Measurements from ENCODE around the gene TARS2.

The TARS2 gene

DNA sequence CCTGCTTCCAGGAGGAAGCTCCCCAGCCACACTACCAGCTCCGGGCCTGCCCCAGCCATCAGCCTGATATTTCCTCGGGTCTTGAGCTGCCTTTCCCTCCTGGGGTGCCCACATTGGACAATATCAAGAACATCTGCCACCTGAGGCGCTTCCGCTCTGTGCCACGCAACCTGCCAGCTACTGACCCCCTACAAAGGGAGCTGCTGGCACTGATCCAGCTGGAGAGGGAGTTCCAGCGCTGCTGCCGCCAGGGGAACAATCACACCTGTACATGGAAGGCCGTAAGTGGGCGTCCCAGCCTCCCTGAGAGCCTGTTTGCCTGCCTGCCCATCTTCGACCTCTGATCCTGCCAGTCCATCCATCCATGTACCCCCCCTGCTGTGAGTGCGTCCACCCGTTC is 24.3 kb downstream of the TARS2 start:
- no peak for DNase-seq

DNA sequence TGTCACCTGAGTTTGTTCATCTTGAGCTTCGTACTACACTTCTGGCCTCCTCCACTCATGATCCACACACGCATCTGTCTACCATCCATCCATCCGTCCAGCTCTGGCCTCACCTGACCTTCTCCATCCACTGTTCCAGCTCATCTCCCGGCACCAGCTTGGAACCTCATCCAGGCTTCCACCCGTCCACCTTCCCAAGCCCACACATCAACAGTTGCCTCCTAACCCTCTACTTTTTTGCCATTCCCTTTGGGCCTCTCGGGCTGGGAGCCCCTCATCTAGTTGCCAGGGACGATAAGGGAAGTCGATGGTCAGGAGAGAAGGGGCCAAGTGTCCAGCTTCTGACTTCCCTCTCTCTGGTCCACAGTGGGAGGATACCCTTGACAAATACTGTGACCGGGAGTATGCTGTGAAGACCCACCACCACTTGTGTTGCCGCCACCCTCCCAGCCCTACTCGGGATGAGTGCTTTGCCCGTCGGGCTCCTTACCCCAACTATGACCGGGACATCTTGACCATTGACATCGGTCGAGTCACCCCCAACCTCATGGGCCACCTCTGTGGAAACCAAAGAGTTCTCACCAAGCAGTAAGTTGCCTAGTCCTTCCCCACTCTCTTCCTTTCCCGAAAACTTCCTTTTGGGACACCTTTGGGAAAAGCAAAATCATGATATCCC is 24.9 kb downstream of the TARS2 start:
- DNase-seq = no peak

DNA sequence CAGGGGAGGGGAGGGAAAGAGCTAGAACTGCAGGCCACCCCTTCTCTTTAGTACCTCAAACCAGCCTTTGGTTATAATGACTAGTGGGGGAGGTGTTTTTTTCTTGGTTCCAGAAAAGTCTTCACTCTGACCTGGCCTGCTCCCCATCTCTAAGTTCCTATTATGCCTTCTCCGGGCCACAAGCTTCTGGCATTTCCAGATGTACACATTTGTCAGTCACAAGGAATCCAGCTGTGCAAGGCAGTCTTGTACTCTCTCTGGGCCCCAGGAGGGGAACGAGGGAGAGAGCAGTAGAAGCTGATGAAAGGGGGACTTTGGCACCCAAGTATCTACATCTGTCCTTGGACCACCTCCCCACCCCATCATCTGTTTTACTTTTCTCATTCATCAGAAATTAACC is 25.6 kb downstream of the TARS2 start:
- DNase-seq = no peak

DNA sequence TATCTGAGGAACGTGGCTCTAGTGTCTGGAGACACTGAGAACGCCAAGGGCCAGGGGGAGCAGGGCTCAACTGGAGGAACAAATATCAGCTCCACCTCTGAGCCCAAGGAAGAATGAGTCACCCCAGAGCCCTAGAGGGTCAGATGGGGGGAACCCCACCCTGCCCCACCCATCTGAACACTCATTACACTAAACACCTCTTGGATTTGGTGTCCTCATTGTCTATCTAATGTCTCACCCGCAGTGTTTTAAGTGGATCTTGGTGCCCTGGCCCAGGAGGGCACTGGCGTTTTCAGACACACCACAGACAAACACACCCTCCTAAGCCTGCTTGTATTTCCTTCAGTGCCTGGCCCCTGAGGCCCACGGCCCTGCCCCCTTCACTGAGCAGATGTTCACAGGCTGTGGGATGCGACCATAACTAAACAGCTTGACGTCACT is 26.2 kb downstream of the TARS2 start:
- DNase-seq = no peak

DNA sequence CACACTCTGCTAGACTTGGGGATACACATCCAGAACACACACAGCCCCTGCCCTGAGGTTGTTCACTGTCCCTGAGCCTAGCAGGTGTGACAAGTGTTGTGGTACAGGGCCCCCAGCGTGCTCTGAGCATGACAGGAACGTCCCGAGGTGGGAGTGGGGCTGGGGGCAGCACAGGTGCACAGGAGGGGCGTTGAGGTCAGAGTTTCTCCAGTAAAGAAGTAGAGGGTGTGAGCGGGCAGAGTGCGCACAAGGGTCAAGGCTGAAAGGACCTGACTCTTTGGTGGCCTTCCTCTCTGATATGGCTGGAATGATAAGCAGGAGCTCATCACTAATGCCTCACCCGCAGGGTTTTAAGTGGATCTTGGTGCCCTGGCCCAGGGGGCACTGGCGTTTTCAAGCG is 27.0 kb downstream of the TARS2 start:
- DNase-seq = no peak

DNA sequence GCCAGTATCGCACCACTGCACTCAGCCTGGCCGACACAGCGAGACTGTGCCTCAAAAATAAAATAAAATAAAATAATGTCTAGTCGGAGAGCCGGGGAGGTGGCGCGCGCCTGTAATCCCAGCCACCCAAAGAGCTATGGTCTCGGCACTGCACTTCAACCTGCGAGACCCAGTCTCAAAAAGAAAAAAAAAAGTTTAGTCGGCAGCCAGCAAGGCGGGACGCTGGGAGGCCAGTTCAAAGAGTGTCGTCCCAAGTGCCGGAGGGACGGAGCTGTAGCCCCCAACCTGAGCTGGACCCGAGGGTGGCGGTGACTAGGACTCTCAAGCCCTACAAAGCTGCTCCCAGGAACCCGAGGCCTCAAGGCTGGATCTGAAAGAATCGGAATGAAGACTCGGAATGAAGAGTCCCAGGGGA is 27.7 kb downstream of the TARS2 start:
- DNase-seq = no peak

DNA sequence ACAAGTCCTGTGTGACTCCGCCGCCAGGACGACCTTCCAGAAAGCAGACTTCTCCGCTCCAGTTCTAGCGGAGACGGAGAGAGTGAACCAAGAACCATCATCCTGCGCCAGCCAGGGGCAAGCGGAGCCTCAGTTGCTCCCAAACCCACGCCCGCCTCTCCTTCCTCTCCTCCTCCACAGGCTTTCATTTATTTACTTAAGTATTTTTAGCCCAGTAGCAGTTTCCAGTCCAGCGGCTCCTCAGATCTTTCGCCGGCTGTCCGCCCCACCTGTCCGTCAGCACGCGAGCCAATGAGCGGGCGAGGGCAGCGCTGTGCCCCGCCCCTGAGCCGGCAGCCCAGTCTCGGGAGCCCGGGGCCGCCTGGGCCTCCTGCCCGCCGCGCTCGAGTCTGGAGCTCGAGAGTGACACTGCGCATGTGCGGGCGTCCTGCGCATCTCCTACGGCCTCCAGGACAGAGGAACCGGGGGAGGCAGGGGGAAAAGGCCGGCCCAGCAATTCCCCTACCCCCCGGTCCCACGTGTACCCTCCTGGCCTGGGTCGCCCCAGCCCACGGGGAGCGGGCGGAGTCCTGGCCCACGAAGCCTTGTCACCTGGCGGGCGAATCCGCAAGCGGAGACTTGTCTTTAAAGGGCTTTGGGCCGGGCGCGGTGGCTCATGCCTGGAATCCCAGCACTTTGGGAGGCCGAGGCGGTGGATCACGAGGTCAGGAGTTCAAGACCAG is 28.3 kb downstream of the TARS2 start, which contains the start of gene FALEC:
TSS of gene FALEC (plus strand) at position 425 of the 722 bp plus-strand sequence.
- DNase-seq = peak; percentile 74 to 80 (median 78)

DNA sequence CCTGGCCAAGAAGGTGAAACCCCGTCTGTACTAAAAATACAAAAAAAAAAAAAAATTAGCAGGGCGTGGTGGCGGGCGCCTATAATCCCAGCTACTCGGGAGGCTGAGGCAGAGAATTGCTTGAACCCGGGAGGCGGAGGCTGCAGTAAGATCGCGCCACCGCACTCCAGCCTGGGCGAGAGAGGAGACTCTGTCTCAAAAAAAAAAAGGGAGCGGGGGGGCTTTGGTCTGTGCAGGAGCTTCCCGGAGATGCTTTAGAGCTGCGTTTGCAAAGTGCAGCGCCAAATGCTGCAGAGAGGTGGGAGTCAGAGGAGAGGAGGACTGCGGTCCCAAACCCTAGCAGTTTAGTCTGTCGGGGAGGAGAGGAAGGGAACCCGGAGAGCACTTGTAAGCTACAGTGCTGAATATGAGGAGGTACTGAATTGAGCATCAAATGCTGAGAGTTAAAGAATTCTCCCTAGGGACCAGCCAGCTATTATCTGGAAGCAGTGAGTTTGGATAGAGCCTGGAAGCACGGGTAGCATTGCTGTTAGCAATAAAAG is 28.9 kb downstream of the TARS2 start:
- DNase-seq = no peak

DNA sequence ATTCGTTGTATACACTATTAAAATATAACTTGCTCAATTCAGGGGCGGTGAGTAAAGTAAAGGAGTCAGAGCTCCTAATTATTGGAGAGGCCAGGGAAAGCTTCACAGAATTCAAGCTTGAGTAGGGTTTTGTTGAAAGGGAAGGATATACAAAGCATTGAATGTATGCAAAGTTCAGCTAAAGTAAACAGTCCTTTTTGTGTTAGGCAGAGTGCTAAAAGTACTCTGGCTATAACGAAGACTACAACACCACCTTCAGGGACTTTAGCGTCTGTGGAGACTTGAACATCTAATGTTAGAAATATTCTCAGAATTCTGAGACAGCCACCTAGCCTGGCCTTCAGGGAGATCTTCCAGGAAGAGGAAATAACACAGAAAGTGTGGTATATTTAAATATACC is 29.4 kb downstream of the TARS2 start:
- DNase-seq = no peak

DNA sequence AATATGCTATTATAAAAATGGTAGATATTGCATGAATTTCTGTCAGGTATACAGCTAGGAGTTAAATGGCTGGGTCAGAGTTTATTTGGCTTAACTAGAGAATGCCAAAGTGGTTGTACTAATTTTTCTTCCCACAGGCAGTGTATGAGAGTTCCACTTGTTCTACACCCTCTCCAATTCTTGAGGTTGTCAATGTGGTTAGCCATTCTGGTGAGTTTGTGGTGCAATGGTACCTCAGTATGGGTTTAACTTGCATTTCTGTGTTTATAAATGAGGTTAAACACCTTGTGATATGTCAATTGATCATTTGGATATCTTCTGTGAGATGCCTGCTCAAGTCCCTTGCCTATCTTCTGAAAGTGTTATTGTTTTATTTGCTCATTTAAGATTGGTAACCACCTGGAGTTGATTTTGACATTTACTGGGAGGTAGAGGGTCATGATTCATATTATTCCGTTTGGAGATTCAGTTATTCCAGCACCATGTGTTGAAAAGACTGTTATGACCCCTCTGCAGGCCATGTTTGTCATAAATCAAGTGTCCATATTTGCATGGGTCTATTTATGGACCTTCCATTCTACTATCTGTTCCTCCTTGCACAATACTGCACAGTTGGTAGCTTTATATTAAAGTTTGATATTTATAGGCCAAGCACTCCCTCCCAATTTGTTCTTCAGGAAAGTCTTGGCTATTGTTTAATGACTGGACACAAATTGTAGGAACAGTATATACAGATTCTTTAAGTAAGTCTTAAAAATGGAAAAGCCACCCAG is 34.2 kb downstream of the TARS2 start:
- no peak for DNase-seq

DNA sequence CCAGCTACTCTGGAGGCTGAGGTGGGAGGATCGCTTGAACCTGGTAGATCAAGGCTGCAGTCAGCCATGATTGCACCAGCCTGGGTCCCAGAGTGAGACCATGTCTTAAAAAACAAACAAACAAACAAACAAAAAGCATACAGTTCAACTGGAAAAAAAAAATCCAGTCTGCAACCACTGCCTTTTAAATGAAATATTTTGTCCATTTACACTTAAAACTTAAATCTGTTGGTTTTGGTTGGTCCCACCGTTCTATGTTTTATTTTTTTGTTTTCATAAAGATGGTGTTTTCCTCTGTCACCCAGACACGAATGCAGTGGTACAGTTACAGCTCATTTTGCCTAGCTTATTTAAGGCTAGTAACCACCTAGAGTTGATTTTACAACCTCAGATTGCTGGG is 38.1 kb downstream of the TARS2 start:
- DNase-seq = no peak

DNA sequence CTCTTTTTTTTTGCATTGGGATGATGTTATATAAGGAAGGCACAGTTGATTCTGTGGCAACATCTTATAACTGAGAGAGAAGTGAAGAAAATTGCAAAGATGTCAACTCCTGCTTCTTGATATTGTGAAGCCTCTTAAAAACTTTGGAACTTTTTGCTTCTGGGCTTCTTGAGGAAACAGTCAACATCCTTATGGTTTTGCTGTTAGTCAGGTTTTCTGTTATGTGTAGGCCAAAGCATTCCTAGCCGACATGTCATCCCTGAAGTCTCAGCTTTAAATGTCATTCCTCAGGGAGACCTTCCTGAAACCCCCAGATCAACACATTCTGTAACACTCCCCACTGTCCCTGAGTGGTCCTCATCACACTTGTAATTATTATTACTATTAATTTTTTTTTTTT is 41.0 kb downstream of the TARS2 start:
- no peak for DNase-seq

DNA sequence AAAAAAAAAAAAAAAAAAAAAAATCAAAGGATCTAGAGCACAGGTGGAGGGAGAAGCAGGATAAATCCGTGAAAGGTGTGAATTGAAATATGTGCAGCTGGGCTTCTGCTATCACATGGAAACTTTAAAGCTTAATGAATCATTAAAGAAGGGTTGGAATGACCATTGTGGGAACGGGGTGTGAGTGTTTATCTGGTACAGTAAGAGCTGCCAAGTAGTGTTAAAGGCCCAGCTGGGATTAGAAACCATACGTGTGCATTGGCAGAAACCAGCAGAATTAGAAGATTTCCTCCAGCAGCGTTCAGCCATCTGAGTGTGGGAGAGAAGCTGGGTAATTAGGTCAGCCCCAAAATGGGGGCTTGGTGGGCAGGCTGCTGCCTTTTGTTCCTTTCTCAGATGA is 41.8 kb downstream of the TARS2 start:
- no peak for DNase-seq

DNA sequence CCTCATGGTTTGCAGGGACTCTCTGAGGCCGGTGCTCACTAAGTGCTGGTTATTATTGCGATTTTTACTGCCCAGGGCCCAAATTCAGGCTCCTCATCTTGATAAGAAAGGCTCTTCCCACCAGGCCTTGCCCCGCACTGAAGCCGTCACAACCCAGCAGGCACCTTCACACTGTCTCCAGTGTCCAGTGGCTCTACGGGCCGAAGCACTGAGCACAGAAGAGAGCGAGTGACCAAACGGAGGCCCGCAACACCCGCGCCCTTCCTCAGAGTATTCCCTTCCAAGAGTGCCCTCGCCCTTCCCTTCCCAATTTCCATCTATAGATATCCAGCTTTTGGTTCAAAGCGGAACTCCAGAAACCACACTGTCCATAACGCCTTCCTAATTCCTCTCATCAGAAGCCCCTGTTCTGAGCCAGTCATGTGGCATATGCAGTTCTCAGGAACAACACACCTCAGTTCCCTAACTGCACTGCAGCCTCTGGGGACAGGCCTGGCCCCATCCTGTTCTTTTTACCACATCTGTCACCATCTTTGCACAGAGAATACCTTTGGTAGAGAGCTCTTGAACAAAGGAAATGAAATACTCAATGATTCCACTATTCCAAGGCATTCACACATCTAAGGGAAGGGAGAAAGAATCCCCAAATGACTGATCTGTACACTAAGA is 43.4 kb downstream of the TARS2 start:
- no peak for DNase-seq

DNA sequence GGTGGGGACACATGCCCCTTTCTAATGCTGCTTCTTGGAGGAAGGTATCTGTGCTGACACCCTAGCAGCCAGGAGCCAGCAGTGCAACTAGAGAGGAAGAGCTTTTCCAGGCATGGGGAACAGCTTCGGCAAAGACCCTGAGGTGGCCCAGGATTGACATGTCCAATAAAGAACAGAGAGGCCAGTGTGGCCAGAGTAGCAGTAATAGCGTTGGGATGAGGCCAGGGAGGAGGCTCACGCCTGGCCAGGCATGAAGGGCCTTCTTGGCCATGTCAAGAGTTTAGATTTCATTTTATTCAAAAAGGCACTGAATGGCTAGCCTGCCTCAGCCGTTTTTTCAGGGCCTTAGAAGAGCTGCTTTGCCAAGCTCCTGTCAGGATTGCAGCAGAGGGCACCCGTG is 45.6 kb downstream of the TARS2 start:
- no peak for DNase-seq

DNA sequence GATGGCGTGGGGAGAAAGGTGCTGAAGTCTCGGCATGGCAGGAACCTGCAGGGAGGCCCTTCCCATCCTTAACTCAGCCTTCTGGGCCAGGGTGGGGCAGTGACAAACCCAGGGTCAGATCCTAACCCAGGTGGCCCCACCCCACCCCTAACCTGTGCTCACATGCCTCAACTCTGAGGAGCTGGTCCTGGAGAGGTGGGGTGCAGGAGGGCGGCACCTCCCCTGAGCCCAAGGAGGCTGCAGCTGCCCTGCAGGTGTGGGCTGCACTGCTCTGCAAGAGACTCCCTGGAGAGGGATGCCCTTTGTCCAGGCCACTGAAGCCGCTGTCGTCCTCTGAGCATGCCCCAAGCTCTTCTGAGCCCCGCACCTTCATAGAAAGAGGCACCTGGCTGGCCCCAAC is 46.8 kb downstream of the TARS2 start:
- no peak for DNase-seq

DNA sequence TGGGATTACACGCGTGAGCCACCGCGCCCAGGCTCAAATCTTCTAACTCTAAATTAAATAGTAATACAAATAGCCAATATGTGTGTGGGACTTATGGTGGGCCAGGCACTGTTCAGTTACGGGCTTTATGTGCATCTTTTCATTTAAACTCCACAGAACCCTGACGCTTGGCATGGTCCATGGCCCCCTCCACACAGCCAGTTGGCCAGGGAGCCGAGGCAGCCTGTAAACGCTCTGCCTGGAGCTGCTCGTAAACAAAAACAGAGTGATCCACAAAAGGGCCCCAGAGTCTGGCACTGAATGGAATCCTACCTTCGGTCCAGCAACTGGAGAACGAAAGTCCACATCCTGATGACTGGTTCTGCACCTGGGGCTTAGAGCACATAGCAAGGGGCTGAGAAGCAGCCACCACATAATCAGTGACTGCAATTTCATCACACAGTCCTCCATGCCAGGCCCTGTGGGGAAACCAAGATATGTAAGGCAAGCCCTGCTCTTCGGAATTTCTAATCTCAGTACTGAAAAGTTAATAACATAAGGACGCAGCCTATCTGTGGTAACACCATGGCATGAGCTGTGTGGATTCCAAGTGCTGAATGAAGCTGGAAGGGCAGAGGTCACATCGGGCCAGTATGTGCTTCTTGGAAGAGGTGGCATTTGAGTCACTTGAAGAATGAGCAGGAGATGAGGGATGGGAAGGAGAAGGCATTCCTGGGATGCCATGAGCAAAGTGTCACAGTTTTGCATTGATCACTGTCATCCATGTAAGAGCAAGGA is 48.5 kb downstream of the TARS2 start:
- no peak for DNase-seq

DNA sequence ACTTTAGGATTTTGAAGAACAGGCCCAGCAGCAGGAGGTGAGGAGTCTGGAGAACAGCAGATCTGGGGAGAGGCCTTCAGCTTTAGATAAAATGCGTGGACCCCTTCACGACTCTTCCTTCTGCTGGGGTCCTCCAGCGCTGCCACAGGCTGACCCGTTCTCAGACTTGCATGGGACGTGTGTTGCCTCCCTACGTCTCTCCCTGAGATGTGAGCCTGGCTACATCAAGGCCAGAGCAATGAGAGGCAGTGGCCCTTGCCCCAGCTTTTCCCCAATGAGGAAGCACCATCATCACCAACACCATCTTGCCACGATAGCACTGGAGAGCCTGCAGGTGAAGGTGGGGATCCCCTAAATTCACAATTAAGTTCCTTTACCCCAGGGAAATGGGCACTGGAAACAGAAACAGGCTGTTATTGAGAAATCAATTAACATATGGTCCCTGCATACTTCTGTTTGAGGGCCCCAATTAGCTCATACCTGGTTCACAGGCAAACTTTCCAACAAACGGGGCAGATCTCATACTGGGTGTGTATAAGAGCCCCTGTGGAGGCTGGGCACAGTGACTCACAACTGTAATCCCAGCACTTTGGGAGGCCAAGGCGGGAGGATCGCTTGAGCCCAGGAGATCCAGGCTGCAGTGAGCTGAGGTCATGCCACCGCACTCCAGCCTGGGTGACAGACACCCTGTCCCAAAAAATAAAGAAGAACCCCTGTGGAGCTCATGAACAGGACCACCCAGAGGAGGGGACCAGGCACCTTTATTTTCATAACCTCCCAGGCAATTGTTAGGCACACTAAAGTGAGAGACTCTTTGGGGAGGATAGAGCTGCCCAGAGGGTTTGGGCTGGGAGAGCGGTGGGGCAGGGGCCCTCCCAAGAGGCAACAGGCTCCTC is 49.9 kb downstream of the TARS2 start:
- no peak for DNase-seq

DNA sequence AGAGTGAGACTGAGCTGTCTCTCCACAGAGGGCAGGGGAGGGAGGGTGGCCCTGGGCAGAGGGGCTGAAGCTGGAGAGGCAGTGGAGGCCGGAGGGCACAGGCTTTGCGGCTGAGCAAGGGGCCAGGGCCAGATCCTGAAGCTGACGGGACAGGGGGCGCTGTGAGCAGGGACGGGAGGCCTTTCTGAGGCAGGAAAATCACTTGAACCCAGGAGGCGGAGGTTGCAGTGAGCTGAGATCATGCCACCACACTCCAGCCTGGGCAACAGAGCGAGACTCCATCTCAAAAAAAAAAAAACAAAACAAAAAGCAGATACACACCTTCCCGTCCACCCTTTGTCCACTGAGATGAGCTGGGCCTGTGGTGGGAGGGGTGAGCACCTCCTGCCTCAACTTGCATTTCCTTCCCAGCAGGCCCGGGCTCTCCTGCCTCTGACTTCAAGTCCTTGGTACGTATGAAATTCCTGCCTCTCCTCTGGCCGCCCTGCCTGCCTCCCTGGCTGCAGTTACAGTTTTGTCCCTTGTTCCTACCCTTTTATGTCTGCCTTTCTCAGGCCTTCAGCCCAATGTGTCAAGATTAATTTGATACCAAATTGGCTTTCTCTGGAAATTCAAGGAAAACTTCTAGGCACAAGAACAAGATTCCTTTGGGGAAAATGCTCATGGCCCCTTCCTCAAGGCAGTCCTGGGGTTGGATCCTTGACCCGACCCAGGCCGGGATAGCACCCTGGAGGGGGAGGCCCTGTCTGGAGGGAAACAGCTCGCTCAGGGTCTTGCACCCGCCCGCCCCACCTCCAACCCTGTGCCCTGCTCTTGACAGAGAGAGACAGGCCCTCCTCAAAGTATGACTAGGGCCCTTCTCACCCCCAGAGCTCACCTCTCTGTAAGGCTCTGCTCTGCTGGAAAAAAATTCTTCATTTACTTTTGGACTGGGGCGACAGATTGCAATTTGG is 50.8 kb downstream of the TARS2 start:
- no peak for DNase-seq

All from activated CD4-positive, CD25-positive, alpha-beta regulatory T cell (primary cell).